A549 treated with CpdA at 1 μM for 4 hours (cell line): ENCODE data around the gene PCBP4. TPM values are rescaled to one million over a fixed set of nuclear protein-coding genes. Genes with fewer than 3 reads are reported as not detected.

Experiments
- total RNA-seq: library from RNA; stranded (reverse); fragments of 200-300 nt; extraction: Qiagen RNA extraction; gene quantifications from 5 replicates; pipeline ENCODE4 v1.2.3, GENCODE V29; 2022; ENCODE audit warnings: low read depth

Gene PCBP4
- 11.0 to 13.8 TPM (median 12.3 TPM) in 5 replicates for total RNA-seq

DNA sequence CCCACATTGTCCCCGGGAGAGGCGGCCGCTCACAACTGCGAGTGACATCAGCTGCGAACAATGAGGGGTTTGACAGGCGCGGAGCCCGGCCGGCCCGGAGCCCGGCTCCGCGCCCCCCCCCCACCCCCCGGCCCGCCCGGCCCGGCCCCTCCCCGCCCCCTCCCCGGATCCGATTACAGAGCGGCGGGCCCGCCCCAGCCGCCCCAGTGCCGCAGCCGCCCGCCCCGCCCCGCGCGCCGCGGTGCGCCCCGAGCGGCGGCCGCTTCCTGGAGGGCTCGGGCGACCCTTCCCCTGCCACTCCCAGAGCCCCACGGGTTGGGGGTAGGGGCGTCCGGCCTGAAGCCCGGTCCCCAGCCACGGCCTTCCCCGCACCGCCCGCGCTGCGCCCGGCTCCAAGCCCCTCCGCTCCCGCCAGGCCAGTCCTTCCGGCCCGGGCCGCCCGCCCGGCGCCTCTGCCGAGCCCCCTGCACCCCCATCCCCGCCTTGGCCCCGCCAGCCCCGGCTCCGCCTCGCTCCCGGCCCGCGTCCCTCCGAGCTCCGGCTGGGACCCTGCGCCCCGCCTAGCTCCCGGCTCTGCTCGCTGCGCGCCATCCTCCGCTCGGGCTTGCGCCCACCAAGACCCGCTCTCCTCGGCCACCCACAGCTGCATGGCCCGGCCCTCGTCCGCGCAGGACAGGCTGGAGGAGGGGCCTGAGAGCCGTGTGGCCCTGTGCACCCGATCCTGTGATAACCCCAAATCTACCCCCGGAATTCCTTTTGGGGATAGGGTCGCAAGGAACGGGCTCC lies at the start of gene PCBP4:
Gene PCBP4, minus strand, starts transcription at position 71 of the 786 bp plus-strand sequence. CDS start 6,214 bp downstream, outside the sequence.

DNA sequence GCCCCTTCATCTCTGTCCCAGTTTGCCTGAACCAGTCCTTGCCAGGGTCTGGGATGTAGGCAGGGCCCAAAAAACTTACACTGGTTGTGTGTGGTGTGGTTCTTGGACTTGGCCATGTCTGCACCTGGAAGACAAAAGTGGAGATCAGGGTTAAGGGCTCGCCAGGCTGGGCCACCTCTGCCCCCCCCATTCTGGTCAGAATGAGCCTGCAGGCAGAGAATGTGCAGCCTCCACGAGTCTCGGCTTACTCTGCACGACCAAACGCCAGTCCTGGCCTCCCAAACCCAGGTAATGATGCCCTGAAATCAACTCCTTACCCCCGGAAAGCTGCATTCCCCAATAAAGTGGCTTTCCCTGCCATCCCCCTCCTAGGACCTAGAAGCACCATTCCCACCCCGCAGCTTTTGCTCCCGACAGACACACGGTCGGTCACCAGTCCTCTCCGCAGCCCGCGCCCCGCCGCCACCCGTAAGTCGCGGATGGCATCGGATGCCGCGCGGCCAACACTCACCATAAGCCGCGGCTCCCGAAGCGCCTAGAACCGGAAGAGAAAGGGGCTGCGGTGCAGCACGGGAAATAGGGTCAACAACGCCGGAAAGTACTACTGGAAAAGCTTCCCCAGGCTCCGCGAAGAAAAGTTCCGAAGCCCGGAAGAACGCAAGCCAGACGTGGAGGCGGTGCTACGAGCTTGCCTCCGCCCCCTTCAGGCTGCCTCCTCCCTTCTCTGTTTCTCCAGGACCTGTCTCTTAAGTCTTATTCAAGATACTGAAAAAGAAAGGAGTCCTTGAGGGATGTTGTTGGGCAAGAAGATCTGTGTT lies 28.3 kb upstream of the PCBP4 start, which contains the start of gene RPL29:
Gene RPL29, minus strand, starts transcription at position 550 of the 818 bp plus-strand sequence. Its CDS starts 434 bp downstream, at position 116.

GRCh38 chr3:51982838-51983577 lies 15.8 kb upstream of the PCBP4 start, which contains the start of gene ACY1:
Gene ACY1 (plus strand): TSS chr3:51983535. CDS start chr3:51984065, 530 bp downstream.

GRCh38 chr3:51974963-51975851 lies 8.0 kb upstream of the PCBP4 start, which contains the start of gene ABHD14A:
Gene ABHD14A (plus strand): TSS chr3:51975064. CDS start chr3:51975136, 72 bp downstream.

GRCh38 chr3:51955175-51955892 lies 11.9 kb downstream of the PCBP4 start, which contains the start of gene GPR62:
Gene GPR62 (plus strand): TSS chr3:51955381. CDS start chr3:51955653, 272 bp downstream.

DNA sequence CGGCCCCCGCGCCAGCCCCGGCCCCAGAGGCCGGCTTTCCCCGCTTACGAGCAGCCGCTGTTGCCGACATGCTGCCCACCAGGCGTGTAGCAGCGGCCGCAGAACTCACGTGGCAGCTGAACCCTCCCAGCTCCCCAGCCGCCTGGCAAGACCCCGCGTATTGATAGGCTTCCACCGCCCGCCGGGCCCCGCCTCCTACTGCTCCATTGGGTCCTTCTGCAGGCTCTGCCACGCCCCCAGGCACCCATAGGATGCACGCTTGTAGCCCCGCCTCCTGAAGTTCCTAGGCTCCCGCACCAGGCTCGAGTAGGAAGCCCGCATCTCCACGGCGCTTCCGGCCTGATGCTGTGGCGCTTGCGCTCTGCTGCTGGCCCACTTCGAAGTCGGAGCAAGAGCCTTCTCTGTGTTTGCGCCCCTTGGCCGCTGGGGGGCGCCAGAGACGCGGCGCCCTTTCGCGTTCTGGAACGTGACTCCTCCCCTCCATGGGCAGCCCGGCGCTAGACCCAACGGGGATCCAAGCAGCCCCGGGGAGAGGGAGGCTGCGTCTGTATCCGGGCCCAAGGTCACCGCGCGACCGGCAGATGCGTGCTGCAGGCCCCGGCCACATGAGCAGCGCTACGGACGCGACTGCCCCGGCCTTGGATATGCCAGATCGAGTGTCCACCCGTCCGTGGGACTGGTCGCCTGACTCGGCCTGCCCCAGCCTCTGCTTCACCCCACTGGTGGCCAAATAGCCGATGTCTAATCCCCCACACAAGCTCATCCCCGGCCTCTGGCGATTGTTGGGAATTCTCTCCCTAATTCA lies 25.3 kb downstream of the PCBP4 start, which contains the start of the genes PARP3 and RRP9:
Gene PARP3, plus strand, starts transcription at position 566 of the 805 bp plus-strand sequence. CDS start 993 bp downstream, outside the sequence.
Gene RRP9, minus strand, starts transcription at position 107 of the 805 bp plus-strand sequence. Its CDS starts 37 bp downstream, at position 70.

Other genes starting within 250 kb of the PCBP4 start
- gene IQCF6, start 188.2 kb downstream of the PCBP4 start, total RNA-seq, result not detected in 5 replicates
- not detected in 5 replicates for gene IQCF2, start 105.8 kb downstream of the PCBP4 start, total RNA-seq
- gene IQCF5, start 91.9 kb downstream of the PCBP4 start, total RNA-seq, result not detected in 5 replicates
- 0.07 to 0.44 TPM in 2 of 5 replicates, not detected in the others for gene IQCF1, start 64.1 kb downstream of the PCBP4 start, total RNA-seq
- gene RRP9, start 25.6 kb downstream of the PCBP4 start, total RNA-seq, result 38.9 to 52.7 TPM (median 50.9 TPM) in 5 replicates
- gene PARP3, start 25.1 kb downstream of the PCBP4 start, total RNA-seq, result 8.1 to 11.6 TPM (median 8.9 TPM) in 5 replicates
- 0.07 TPM in 1 of 5 replicates, not detected in the others for gene GPR62, start 12.1 kb downstream of the PCBP4 start, total RNA-seq
- gene ABHD14B, start 6.6 kb upstream of the PCBP4 start, total RNA-seq, result 24.7 to 33.5 TPM (median 33.1 TPM) in 5 replicates
- gene ABHD14A, start 7.6 kb upstream of the PCBP4 start, total RNA-seq, result 10.1 to 16.2 TPM (median 14.8 TPM) in 5 replicates
- gene ACY1, start 16.1 kb upstream of the PCBP4 start, total RNA-seq, result 20.8 to 30.2 TPM (median 28.3 TPM) in 5 replicates
- 1,289 to 1,406 TPM (median 1,382 TPM) in 5 replicates for gene RPL29, start 28.4 kb upstream of the PCBP4 start, total RNA-seq
- 12.8 to 14.3 TPM (median 13.1 TPM) in 5 replicates for gene DUSP7, start 89.1 kb upstream of the PCBP4 start, total RNA-seq
- gene POC1A, start 187.0 kb upstream of the PCBP4 start, total RNA-seq, result 15.9 to 20.8 TPM (median 19.1 TPM) in 5 replicates
- gene ALAS1, start 230.7 kb upstream of the PCBP4 start, total RNA-seq, result 46.7 to 57.0 TPM (median 52.8 TPM) in 5 replicates